Measurements from ENCODE around the gene GNGT2.

The GNGT2 gene

GRCh38 chr17:49168706-49169105 lies 41.7 kb downstream of the GNGT2 start:
- no peak for DNase-seq (ENCODE audit: low spot score)

GRCh38 chr17:49165143-49165542 lies 45.2 kb downstream of the GNGT2 start:
- DNase-seq (ENCODE audit: low spot score) = no peak

- no peak for DNase-seq (ENCODE audit: low spot score)
Observed at GRCh38 chr17:49162866-49163265, 47.5 kb downstream of the GNGT2 start.

GRCh38 chr17:49157784-49158183 lies 52.6 kb downstream of the GNGT2 start:
- no peak for DNase-seq (ENCODE audit: low spot score)

- DNase-seq (ENCODE audit: low spot score) = no peak
Observed at GRCh38 chr17:49156256-49156655, 54.1 kb downstream of the GNGT2 start.
